GM12878 (cell line): ENCODE data around the gene NUP85. TPM values are rescaled to one million over a fixed set of nuclear protein-coding genes. Genes with fewer than 3 reads are reported as not detected.

ENCODE experiments used
- ATAC-seq: fragments of 200-7000 bp; cut with Tn5 transposase; 3 replicates; pipeline ENCODE4 v1.9.1; 2020; ENCODE audit warnings: mild to moderate bottlenecking, moderate library complexity
- BruUV-seq: library from RNA; stranded (reverse); fragments of 400-500 nt; replicated peaks from 2 replicates; lab custom pipeline; 2021; lab: Mats Ljungman, UMichigan
- CTCF ChIA-PET: fragments of 300-600 bp; sonication (Branson Sonifier 250); formaldehyde crosslinking; extraction: SDS; loops from one replicate; lab custom pipeline; 2021; ENCODE audit warnings: inconsistent platforms; lab: Yijun Ruan, JAX
- POLR2A ChIA-PET: fragments of 350-600 bp; formaldehyde crosslinking; extraction: SDS; loops from one replicate; lab custom pipeline; 2021; ENCODE audit warnings: inconsistent platforms; lab: Charles Lee
- RAD21 ChIA-PET: fragments of 300-600 bp; sonication (Branson Sonifier 250); formaldehyde crosslinking; loops from one replicate; lab custom pipeline; 2023; ENCODE audit warnings: antibody characterized with exemption; ENCODE audit not compliant: unreplicated experiment; lab: Charles Lee
- SMC1A ChIA-PET: fragments of 300-600 bp; sonication (Branson Sonifier 250); formaldehyde crosslinking; loops from one replicate; lab custom pipeline; 2023; ENCODE audit not compliant: unreplicated experiment, uncharacterized antibody; lab: Charles Lee
- DNase-seq: peaks from one replicate; pipeline ENCODE4 v3.0.0-alpha.2; 2011; ENCODE audit warnings: low read depth, low spot score
- FAIRE-seq: peaks from 3 replicates; lab custom pipeline; 2011; peaks lifted over from hg19 to GRCh38; lab: Jason Lieb, UNC
- H2AFZ ChIP-seq: 2 replicates; pipeline ENCODE4 v1.6.0; 2011; ENCODE audit warnings: low read depth, low read length, control low read depth; ENCODE audit not compliant: control insufficient read depth
- H3K27ac ChIP-seq: 2 replicates; pipeline ENCODE4 v1.5.1; 2011; ENCODE audit warnings: control low read depth; ENCODE audit not compliant: control insufficient read depth, insufficient read depth
- H3K27me3 ChIP-seq, 2 experiments: replicated peaks in 1 of 2; 2 replicates each; pipeline versions ENCODE4 v1.6.0 to v1.6.1; 2011; ENCODE audit warnings: low read length in 1 of 2; ENCODE audit not compliant: control insufficient read depth in 2 of 2, insufficient read depth in 2 of 2
- H3K36me3 ChIP-seq, 2 experiments: 2 replicates each; pipeline ENCODE4 v1.5.1; 2011; ENCODE audit warnings: low read length in 1 of 2; ENCODE audit not compliant: control insufficient read depth in 2 of 2, insufficient read depth in 2 of 2
- H3K4me1 ChIP-seq: 2 replicates; pipeline ENCODE4 v1.6.1; 2011; ENCODE audit warnings: mild to moderate bottlenecking, low read length, moderate library complexity, mixed read lengths; ENCODE audit not compliant: control insufficient read depth, insufficient read depth
- H3K4me2 ChIP-seq: 2 replicates; pipeline ENCODE4 v1.6.0; 2011; ENCODE audit warnings: control low read depth; ENCODE audit not compliant: control insufficient read depth, insufficient read depth
- H3K4me3 ChIP-seq: fragments of 200-600 bp; sonication (generic); 2 replicates; pipeline ENCODE4 v1.5.1; 2016
- H3K79me2 ChIP-seq: 2 replicates; pipeline ENCODE4 v1.6.0; 2011; ENCODE audit warnings: low read length; ENCODE audit not compliant: control insufficient read depth, insufficient read depth
- H3K9ac ChIP-seq: 2 replicates; pipeline ENCODE4 v1.8.0; 2011; ENCODE audit warnings: low read length, control low read depth, mixed read lengths; ENCODE audit not compliant: control insufficient read depth, insufficient read depth
- H3K9me3 ChIP-seq: replicated peaks from 3 replicates; pipeline ENCODE4 v1.5.1; 2011; ENCODE audit warnings: mild to moderate bottlenecking, low read length; ENCODE audit not compliant: control insufficient read depth, insufficient read depth
- H4K20me1 ChIP-seq: 2 replicates; pipeline ENCODE4 v1.6.0; 2011; ENCODE audit not compliant: control insufficient read depth, insufficient read depth
- BMI1 ChIP-seq: fragments of 450-650 bp; IDR thresholded peaks from 2 replicates; pipeline ENCODE4 v1.6.1; 2016; ENCODE audit warnings: mild to moderate bottlenecking, moderate library complexity, borderline replicate concordance
- E2F8 ChIP-seq: fragments of 450-650 bp; IDR thresholded peaks from 2 replicates; pipeline ENCODE4 v1.6.1; 2018; ENCODE audit warnings: mild to moderate bottlenecking, low read depth, moderate library complexity; ENCODE audit not compliant: partially characterized antibody
- EGR1 ChIP-seq, 2 experiments: IDR thresholded peaks; 1 replicate in 1 of 2; 2 replicates in 1 of 2; pipeline ENCODE4 v1.6.1; 2011 to 2012; ENCODE audit warnings: low read depth in 2 of 2, low read length in 2 of 2, borderline replicate concordance in 1 of 2, mild to moderate bottlenecking in 1 of 2, moderate library complexity in 1 of 2
- FOS ChIP-seq: IDR thresholded peaks from 3 replicates; pipeline ENCODE4 v1.6.1; 2011; ENCODE audit warnings: borderline replicate concordance; ENCODE audit not compliant: insufficient read length; ENCODE audit errors: extremely low read depth
- IKZF1 ChIP-seq: fragments of 450-650 bp; conservative IDR thresholded peaks from 2 replicates; pipeline ENCODE4 v1.6.1; 2017; ENCODE audit warnings: antibody characterized with exemption, mild to moderate bottlenecking
- IKZF2 ChIP-seq, 2 experiments: fragments of 450-650 bp; IDR thresholded peaks; 2 replicates each; pipeline ENCODE4 v1.6.1; 2017; ENCODE audit warnings: mild to moderate bottlenecking in 2 of 2, moderate library complexity in 2 of 2
- MAX ChIP-seq: IDR thresholded peaks from 2 replicates; pipeline ENCODE4 v1.6.1; 2012; ENCODE audit warnings: low read depth, low read length, improper control_type of control experiment
- NKRF ChIP-seq: fragments of 450-650 bp; conservative IDR thresholded peaks from 2 replicates; pipeline ENCODE4 v1.6.1; 2017; ENCODE audit warnings: mild to moderate bottlenecking, moderate library complexity
- PAX8 ChIP-seq: fragments of 450-650 bp; IDR thresholded peaks from 2 replicates; pipeline ENCODE4 v1.6.1; 2017; ENCODE audit warnings: mild to moderate bottlenecking, moderate library complexity
- PML ChIP-seq: IDR thresholded peaks from 2 replicates; pipeline ENCODE4 v1.6.1; 2012; ENCODE audit warnings: low read length, inconsistent platforms
- POLR2AphosphoS2 ChIP-seq: IDR thresholded peaks from 2 replicates; pipeline ENCODE4 v1.6.1; 2011; ENCODE audit warnings: low read depth, mild to moderate bottlenecking, low read length, improper control_type of control experiment, moderate library complexity
- SP1 ChIP-seq: IDR thresholded peaks from one replicate; pipeline ENCODE4 v1.6.1; 2011; ENCODE audit warnings: low read depth, low read length
- ZNF622 ChIP-seq: fragments of 450-650 bp; IDR thresholded peaks from 2 replicates; pipeline ENCODE4 v1.6.1; 2017; ENCODE audit warnings: mild to moderate bottlenecking, inconsistent platforms
- WGBS: methylation state at CpG from one replicate; pipeline ENCODE4 v1.1.6; 2016; ENCODE audit warnings: low lambda C conversion rate; ENCODE audit not compliant: insufficient replicate concordance, insufficient coverage; ENCODE audit errors: missing lambda C conversion rate; 5-methylcytosine and 5-hydroxymethylcytosine counted together
- in situ Hi-C: fragments of 300-500 bp; cut with MboI; formaldehyde crosslinking; loops from 9 replicates; pipeline ENCODE4 v1.14.3; 2018; ENCODE audit warnings: mixed read lengths
- intact Hi-C: fragments of 100-400 bp; cut with micrococcal nuclease; formaldehyde crosslinking; loops from one replicate; pipeline ENCODE4 v1.14.2; 2022; ENCODE audit not compliant: unreplicated experiment
- polyA plus RNA-seq, 11 experiments: library from polyadenylated mRNA; depleted of rRNA in 4 of 11; unstranded in 6 of 11; stranded (reverse) in 5 of 11; fragments of >200 nt; fragmentation: Nextera tagmentation in 4 of 11; fragmentation: Illumina TruSeq in 1 of 11; extraction: Ambion mirVana in 4 of 11; extraction: Trizol in 1 of 11; gene quantifications; 1 replicate in 1 of 11; 2 replicates in 10 of 11; pipeline versions ENCODE4 v1.2.1 to v1.2.3, GENCODE V29; 2011 to 2016; ENCODE audit warnings: inconsistent platforms in 2 of 11, missing spikeins in 2 of 11, low read depth in 1 of 11
- total RNA-seq, 4 experiments: library from RNA; depleted of rRNA in 3 of 4; stranded (reverse); fragments of >200 nt in 3 of 4; fragmentation: Illumina TruSeq in 1 of 4; extraction: Trizol in 1 of 4; gene quantifications; 2 replicates each; pipeline versions ENCODE4 v1.2.1 to v1.2.3, GENCODE V29; 2013 to 2021

NUP85 gene
- total and polyA plus RNA-seq, 10 of the 15 experiments (the other 5 are each of a cell fraction or from before 2014, with no cell fraction given), result 54.0 to 135 (median 95.4) TPM

GRCh38 chr17:75176625-75177024 lies 28.9 kb upstream of the NUP85 start:
- Histone ChIP-seq H3K79me2 (peaks cover 55% of the 10 kb centered on the region), H3K4me3 (no peak overlapping the region), H4K20me1 (no peaks in the 10 kb centered on the region), H3K36me3 (peaks cover 7 to 31% of the 10 kb centered on the region in 2 experiments), H3K9me3 (no peaks in the 10 kb centered on the region), H3K4me1 (no peaks in the 10 kb centered on the region), H3K4me2 (no peak overlapping the region), H3K27me3 (no peaks in the 10 kb centered on the region), H3K27ac (no peak overlapping the region), H3K9ac (no peak overlapping the region), H2AFZ (no peak overlapping the region)
- ChIA-PET RAD21 (interaction anchor here (1.3 to 1.9 kb wide), 2 partner anchors 25 to 63 kb away, joined by 5 read pairs; no protein-coding TSS in a partner anchor), CTCF (interaction anchor here (1.0 to 10.6 kb wide), 3 partner anchors 25 to 215 kb away, joined by 3 to 199 read pairs (median 78); no protein-coding TSS in a partner anchor), SMC1A (interaction anchor here (1.1 to 3.5 kb wide), 3 partner anchors 29 to 215 kb away, joined by 3 to 26 read pairs (median 4); partner anchors contain the start of gene NUP85), POLR2A (interaction anchor here (1.1 kb wide), 1 partner anchor 26 kb away, joined by 3 read pairs; no protein-coding TSS in a partner anchor)
- no peak for DNase-seq
- intact Hi-C loops (no loop called here), in situ Hi-C loops (no loop called here)
- FAIRE-seq, result no peak
- ATAC-seq, result no peak
- no TSS peak for BruUV-seq
- 67% methylated on average over 5 of the region's 5 CpGs for WGBS
- no peak for TF ChIP-seq ZNF622
- no peak for TF ChIP-seq E2F8
- TF ChIP-seq SP1, result no peak
- no peak for TF ChIP-seq NKRF
- no peak for TF ChIP-seq PML
- TF ChIP-seq IKZF1, result no peak
- no peak for TF ChIP-seq MAX
- TF ChIP-seq PAX8, result no peak
- no peak for TF ChIP-seq FOS
- no peak for TF ChIP-seq EGR1 (IDR thresholded peaks at IDR 0.05; ENCODE audit: borderline replicate concordance in 1 of 2, low read depth in 2 of 2, low read length in 2 of 2)
- no peak for TF ChIP-seq IKZF2 (IDR thresholded peaks at IDR 0.05)
- no peak for TF ChIP-seq BMI1
- TF ChIP-seq POLR2AphosphoS2, result no peak
